CD4-positive, alpha-beta T cell treated with Interleukin-15 for 1 hour (primary cell): ENCODE results near the gene GLI1.

Experiments used
- DNase-seq: peaks from one replicate; pipeline ENCODE4 v3.0.0-alpha.2; 2020

The GLI1 gene

DNA sequence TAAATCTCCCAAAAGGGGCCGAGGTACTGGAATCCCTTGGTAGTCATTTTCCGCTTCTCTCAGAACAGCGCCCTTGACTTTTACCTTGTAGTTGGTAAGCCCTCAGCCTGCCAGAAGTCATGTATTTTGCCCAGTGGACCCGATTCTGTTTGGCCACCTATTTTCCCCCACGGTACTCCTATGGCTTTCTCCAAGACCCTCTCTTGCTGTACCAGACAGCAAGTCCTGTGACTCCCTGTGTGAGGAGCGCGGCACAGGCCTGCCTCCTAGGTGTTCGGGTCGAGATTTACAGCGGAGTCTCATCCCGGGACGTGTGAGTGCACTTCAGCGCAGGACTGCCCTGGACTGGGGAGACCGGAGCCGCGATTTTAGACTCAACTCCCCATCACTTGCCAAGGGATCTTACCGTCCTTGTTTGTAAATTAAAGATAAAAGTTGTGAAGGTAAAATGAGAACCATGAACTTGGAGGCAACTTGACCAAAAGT, 62.0 kb downstream of the GLI1 start:
- no peak for DNase-seq
